Measurements from ENCODE around the gene OPCML.

Gene OPCML

GRCh38 chr11:132658696-132659095 lies 873.6 kb downstream of the OPCML start:
- H3K4me3 ChIP-seq (replicated peaks; ENCODE audit: low read depth, low read length) = no peak overlapping the region
- DNase-seq (ENCODE audit: low read depth) = no peak
- no peak for TF ChIP-seq CTCF (IDR thresholded peaks at IDR 0.05; ENCODE audit: low read length, missing control alignments)

- no peak for TF ChIP-seq CTCF (IDR thresholded peaks at IDR 0.05; ENCODE audit: low read length, missing control alignments)
- no peak for DNase-seq (ENCODE audit: low read depth)
- H3K4me3 ChIP-seq (replicated peaks; ENCODE audit: low read depth, low read length) = no peak overlapping the region
Measured at GRCh38 chr11:132658004-132658403, 874.3 kb downstream of the OPCML start.

GRCh38 chr11:132655187-132655855 lies 877.0 kb downstream of the OPCML start:
- DNase-seq (ENCODE audit: low read depth) = no peak
- no peak overlapping the region for H3K4me3 ChIP-seq (replicated peaks; ENCODE audit: low read depth, low read length)
- TF ChIP-seq CTCF (IDR thresholded peaks at IDR 0.05; ENCODE audit: low read length, missing control alignments) = no peak

GRCh38 chr11:132653237-132653636 lies 879.1 kb downstream of the OPCML start:
- no peak for DNase-seq (ENCODE audit: low read depth)
- TF ChIP-seq CTCF (IDR thresholded peaks at IDR 0.05; ENCODE audit: low read length, missing control alignments) = no peak
- H3K4me3 ChIP-seq (replicated peaks; ENCODE audit: low read depth, low read length) = no peak overlapping the region

DNA sequence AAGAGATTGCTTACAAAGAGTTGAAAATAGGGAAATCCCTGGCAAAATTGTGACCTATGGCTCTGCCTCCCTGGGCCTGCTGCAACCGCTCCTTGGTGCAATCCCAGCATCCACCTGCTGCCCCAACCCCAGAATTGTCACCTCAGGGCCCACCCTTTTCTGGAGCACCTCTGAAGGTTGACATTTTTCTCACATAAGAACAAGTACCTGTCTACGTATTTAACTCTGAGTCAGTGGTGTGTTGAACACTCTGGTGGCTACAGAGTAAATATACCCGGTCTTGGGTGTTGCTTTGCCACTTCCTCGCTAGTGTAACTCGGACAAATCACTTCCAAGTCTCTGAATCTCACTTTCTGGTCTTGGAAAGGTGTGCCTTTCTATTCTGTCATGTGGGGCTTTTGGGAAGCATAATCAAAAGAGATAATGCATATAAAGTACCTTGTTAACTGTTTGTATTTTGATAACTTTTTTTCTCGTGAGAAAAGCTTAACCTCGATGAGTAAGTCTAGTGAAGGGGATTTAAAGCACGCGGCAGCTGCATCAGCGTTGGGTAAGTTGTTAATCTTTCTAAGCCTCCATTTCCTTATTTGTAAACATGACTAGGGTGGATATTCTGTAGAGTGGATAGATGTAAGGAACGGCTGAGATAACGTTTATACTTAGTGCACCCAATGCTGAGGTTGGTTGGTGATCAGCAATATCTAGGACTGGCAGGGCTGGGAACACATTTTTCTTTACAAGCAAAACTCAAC lies 881.2 kb downstream of the OPCML start:
- no peak overlapping the region for H3K4me3 ChIP-seq (replicated peaks; ENCODE audit: low read depth, low read length)
- TF ChIP-seq CTCF (IDR thresholded peaks at IDR 0.05; ENCODE audit: low read length, missing control alignments) = no peak
- DNase-seq (ENCODE audit: low read depth) = no peak

DNA sequence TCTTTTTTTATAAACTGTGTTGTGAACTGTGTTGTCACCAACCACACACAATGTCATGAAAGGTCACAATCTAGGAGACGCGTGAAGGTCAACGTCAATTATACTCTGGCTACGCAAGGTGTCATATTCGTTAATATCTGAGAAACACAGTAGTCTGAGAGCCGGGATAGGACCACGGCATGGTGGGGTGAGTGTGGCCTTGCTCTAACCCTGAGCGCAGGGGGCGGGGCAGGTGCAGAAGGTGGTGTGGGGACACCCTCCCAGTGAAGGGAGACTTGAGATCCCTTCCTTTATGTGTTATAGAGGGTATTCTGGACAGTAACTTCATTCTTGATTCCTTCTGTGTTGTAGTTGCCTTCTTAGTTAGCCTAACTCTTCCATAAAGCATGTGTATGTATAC lies 883.0 kb downstream of the OPCML start:
- H3K4me3 ChIP-seq (replicated peaks; ENCODE audit: low read depth, low read length) = no peak overlapping the region
- DNase-seq (ENCODE audit: low read depth) = no peak
- no peak for TF ChIP-seq CTCF (IDR thresholded peaks at IDR 0.05; ENCODE audit: low read length, missing control alignments)
